Measurements from ENCODE around the gene HPSE2.
"Not testable (repeated sequence)": the region's sequence is repeated elsewhere in the genome, so short reads cannot be mapped to it uniquely, and the experiment has no call there.

The HPSE2 gene

GRCh38 chr10:98610301-98610700, 625.4 kb downstream of the HPSE2 start:
- no peak for DNase-seq

DNA sequence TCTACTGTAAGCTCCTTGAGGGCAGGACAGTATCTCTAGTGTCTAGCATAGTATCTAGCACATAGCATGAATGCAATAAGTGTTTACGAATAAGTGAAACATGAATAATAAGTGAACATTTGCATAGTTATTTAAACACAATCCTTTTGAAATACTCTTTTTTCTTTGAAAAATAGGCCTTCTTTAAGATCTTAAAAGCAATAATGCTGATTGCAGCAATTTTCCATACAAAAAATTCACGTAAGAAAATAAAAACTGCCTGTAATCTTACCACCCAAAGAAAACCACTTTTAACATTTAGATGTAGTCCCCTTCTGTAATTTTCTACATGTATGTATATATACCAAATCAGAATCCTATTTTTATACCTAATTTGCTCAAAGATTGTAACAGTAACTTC, 626.4 kb downstream of the HPSE2 start:
- no peak for DNase-seq

DNA sequence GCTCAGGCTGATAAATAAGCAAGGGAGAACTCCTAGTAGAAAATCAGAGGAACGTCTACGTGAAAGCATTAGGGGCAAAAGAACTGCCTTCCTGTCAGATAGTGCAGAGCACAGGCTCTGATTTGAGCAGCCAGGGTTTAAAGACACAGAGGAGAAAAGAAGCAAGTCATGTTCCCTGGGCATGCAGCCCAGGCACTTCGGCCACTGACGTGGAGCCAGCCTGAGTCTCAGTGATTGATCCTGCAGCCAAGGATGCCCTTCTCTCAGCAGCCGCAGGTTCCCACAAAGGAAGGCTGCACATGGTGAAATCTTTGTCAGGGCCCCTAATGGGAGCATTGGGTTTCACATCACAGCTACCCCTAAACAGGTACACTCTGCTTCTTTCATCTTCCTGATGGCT, 627.2 kb downstream of the HPSE2 start:
- no peak for DNase-seq

DNA sequence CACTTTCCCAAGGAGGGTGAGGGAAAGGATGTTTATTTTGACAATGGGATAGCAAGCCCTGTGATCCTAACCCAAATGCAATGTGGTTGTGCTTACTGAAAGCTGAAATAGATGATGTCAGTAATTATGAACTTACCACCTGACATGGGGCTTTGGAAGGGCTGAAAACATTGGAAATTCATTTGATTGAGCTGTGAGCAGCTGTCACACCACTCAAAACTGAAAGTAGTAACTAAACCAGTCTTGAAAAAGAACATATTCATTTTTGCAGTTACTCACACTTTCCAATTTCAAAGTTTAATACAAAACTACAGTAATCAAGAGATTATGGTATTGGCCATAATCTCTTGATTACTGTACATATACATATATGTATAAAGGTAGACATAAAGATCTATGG, 633.4 kb downstream of the HPSE2 start:
- DNase-seq: no peak

DNA sequence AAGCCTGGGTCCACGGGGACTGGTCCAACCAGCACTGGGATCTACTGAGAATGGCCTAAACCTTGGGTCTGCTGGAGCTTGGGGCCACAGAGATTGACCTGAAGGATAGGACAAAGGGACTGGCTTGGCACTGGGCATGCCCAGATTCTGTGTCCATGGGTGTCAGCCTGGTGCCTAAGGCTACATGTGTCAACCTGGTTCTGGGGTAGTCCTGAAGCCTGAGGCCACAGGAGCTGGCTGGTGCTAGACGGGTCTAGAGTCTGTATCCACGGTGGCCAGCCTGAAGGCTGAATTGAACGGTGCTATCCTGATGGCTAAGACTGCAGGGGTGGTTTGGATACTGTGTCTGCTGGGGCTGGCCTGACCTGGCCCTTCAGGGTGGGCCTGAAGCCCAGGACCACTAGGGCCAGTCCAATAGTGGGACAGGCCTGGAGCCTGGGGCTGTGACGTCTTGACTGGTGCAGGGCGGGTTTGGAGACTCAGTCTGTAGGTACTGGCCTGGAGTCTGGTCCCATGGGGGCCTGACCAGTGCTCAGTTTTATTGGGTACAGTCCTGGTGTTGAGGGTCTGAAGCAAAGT, 636.5 kb downstream of the HPSE2 start:
- no peak for DNase-seq

DNA sequence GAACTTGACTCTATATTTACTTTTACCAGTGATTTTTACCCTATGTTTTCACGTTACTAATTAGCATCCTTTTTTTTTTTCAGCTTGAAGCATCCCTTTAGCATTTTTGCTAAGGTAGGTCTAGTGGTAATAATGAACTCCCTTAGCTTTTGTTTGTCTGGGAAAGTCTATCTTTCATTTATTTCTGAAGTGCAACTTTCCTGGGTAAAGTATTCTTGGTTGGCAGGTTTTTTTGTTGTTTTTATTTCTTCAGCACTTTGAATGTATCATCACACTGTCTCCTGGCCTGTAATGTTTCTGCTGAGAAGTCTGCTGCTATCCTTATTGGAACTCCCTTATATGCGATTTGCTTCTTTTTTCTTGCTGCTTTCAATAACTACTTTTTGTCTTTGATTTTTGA, 639.2 kb downstream of the HPSE2 start:
- no peak for DNase-seq

DNA sequence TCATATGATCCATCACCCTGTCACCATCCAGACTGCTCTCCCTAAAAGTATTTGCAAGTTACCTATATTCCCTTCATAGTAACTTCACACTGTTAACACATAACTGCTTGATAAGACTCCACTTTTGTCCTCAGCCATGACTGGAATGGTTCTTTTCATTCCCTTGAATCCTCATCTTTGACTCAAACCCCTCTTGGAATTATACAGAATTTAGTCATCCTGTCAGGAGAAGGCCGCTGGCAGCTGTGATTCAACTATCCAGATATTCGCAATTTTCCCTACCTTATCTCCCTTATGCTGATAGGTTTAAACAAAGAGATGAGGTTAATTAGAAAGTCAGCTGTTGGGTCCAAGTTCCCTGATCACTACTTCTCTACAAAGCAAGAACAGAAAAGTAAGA, 646.0 kb downstream of the HPSE2 start:
- DNase-seq: no peak

DNA sequence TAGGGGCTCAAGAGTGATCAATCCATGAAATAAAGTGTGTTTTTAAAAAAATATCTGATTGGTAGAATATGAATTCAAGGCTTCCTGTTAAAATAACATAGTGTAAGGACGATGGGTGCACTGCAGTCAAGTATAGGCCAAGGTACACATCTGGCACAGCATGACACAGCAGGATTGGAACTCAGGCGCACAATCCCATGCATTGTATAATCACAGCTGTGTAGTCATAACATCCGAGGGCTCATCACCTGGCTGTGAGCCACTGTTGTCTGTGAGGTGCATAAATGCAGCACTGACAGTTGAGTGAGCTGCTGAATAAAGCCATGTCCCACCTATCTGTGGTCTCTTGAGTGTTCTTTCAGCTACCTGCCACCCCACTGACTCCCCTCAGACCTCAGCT, 646.6 kb downstream of the HPSE2 start:
- DNase-seq: no peak

DNA sequence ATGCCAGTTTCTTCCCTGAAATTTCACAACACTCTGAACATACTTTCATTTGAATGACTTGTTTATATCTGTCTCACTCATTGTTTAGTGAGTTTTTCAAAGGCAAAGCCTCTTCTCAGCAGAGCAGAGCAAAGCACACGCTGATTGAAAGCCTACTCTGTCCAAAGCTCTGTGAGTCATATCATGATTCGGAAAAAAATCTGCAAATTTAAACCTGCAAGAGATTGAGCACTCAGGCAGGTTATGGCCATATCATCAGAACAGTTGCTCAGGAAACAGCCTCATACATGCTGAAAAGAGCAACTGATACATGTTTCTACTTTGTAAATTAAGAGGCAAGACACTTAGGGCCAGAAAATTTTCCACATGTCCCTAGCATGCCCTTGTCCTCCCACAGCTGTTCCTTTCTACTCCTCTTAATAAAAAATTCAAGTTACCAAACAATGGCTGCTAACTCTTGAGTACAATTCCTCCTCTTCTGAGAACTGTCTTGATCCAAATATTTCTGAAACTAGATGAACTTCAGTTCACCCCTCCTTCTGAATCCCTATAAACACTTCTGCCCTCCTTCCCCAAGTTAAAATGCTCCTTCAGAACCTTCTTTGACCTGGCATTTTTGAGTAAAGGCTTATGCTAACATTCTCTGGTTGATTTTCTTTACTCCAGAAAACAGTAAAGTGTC, 648.4 kb downstream of the HPSE2 start:
- DNase-seq: no peak

- DNase-seq: no peak
These were observed 649.6 kb downstream of the HPSE2 start for GRCh38 chr10:98586096-98586495.

GRCh38 chr10:98582363-98582762, 653.3 kb downstream of the HPSE2 start:
- DNase-seq: no peak

DNA sequence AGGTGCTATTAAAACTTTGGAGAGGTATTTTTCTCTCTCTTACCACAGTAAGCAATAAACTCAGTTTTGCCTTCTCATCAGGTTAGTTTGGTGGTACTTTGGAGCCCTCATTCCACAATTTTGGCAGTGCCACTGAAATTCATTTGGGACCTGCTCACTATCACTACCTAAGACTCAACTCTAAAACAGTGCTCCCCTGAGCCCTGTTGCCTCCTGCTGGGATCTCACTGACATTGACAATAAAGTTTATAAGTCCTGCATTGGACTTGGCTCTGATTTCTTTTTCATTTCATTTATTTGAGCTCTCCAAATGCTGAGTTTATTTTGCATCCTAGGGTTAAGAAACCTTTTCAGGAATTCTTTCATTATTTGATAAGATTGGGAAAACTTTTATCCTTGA, 658.1 kb downstream of the HPSE2 start:
- DNase-seq: no peak

DNA sequence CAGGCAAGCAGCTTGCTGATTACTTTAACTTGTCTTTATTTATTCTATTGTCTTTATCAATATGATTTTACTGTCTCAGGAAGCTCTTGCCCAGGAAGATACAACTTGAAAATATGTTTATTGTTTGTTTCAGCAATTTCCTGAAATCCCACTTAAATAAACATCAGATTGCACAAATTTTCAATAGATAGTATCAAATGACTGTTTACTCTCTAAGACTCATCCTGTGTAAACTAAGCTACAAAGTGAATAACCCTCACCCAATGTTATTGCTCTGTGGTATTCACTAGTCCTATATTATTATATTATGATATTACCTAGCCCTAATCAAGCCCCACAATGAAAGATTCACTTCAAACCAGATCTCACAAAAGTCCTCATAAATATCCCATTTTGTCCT, 658.5 kb downstream of the HPSE2 start:
- no peak for DNase-seq

- no peak for DNase-seq
These were observed 659.6 kb downstream of the HPSE2 start for GRCh38 chr10:98576096-98576495.

GRCh38 chr10:98572594-98572993, 663.1 kb downstream of the HPSE2 start:
- DNase-seq: no peak

- no peak for DNase-seq
These were observed 664.8 kb downstream of the HPSE2 start for GRCh38 chr10:98570834-98571233.

DNA sequence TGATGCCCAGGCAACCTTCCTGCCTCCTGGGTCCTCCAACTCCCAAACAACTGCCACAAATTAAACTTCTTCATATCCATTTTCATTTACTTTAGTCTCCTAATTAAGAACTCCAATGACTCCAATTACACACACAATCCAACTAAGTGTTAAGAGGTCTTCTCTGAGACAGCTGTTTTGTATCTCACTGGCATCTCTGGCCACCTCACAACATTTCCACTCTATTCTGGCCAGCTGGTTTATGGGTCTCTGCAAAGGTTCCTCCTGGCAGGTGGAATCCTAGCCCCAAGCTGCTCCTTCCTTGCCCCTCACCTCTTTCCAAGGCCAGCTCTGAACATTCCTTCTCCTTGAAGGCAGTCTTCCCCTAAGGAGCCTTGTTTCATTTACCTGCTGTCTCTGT, 665.8 kb downstream of the HPSE2 start:
- DNase-seq: no peak

DNA sequence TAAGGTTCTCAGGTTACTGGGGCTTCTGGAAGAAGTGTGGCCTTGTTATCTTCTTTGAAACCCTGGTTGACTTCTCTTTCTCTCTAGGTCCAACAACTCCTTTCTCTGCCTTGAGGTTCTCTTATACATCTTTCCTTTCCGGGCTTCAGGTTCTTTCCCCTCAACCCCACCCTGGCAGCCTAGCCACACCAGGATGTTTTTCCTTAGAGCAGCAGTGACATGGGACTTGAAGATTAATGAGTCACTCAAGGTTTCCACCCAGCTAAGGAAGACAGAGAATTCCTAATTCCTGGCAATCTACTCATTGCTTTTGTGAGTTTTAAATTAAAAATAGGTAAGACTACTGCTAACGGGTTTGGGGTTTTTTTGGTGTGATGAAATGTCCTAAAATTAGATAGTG, 667.1 kb downstream of the HPSE2 start:
- DNase-seq: no peak

DNA sequence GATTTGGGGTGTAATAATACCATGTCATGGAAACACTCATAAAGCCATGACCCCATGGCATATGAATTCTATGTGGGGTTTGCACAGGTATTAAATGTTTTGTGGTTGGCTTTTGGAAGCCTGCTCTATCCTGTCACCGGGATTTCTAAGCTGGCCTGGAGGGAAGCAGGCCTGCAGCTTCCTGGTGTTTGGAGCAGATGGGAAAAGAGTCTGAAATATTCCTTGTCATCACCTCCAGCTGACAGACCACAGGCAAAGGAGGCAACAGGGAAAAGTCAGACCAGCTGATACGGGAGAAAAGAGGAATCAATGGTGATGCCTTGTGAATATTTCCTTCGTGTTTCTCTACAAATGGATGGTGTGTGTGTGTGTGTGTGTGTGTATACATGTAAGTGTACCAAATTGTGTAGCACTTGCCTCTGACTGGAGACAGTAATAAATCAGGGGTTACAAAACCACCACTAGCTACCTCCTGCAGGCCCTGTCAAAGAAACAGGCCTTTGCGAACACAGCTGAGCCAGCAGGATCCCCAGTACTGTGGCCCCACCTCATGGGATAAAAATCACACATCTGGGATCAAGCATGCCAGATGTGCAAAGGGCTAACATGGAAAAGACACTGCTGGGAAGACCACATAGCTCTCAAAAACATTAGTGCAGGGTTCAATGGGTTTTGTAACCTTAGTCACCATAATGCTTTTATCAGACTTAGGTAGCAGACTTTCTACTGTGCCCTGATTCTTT, 668.1 kb downstream of the HPSE2 start:
- DNase-seq: no peak

- DNase-seq: no peak
These were observed 671.8 kb downstream of the HPSE2 start for GRCh38 chr10:98563811-98564210.

DNA sequence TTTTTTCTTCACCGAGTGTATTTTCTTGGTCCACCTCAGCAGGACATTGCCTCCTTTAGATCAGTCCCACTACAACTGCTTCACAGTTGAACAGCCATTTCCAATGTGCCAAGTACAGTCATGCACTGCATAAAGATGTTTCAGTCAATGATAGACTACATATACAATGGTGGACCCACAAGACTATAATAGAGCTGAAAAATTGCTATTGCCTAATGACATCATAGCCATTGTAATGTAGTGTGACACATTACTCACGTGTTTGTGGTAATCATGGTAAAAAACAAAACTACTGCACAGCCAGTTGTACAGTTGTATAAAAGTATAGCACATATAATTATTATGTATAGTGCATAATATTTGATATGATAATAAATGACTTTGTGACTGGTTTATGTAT, 675.1 kb downstream of the HPSE2 start:
- no peak for DNase-seq

DNA sequence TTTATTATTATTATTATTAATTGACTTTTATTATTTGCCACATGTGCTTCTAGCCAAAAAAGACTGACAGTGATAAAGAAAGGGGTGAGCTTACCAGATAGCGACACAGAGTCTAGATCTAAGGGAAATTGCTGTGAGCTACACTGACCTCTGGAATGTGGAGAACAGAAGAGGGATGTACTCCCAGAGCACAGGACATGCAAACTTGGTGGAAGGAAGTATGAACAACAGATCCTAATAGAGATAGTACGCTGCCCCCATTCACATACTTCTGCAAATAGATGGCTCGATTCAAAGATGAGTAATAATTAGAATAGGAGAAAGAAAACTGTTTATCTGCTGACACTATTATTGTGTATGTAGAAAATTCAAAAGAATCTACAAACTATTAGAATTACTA, 679.6 kb downstream of the HPSE2 start:
- DNase-seq: no peak

GRCh38 chr10:98555021-98555619, 680.5 kb downstream of the HPSE2 start:
- DNase-seq: no peak

GRCh38 chr10:98541561-98541960, 694.1 kb downstream of the HPSE2 start:
- DNase-seq: not testable (repeated sequence)
